Omental fat pad (tissue), 4 donors: ENCODE data around the gene SCAPER. TPM values are rescaled to one million over a fixed set of nuclear protein-coding genes. Genes with fewer than 3 reads are reported as not detected.
"Not testable (repeated sequence)": the region's sequence is repeated elsewhere in the genome, so short reads cannot be mapped to it uniquely, and the experiment has no call there.

Experiments used
- ATAC-seq: fragments of 150-250 bp; one replicate; pipeline ENCODE4 v1.9.1; 2016; ENCODE audit warnings: mild to moderate bottlenecking, moderate library complexity; ENCODE audit not compliant: low FRiP score
- DNase-seq: peaks from one replicate; pipeline ENCODE4 v3.0.0-alpha.2; 2019; ENCODE audit warnings: low spot score
- total RNA-seq, 4 donors: library from RNA; depleted of rRNA; stranded (reverse); fragments of >200 nt; gene quantifications; one replicate each; pipeline ENCODE4 v1.1.0, GENCODE V29; 2016
- TF ChIP-seq, protein P1 (sequence below), 3 donors: fragments of 450-650 bp; IDR thresholded peaks; one replicate each; pipeline ENCODE4 v1.5.1; 2016 to 2017; ENCODE audit warnings: antibody characterized with exemption in 3 of 3, mild to moderate bottlenecking in 3 of 3, moderate library complexity in 2 of 3

Gene SCAPER
- total RNA-seq, 4 donors from 2014 or later = 11.2 to 33.4 (median 22.6) TPM

DNA sequence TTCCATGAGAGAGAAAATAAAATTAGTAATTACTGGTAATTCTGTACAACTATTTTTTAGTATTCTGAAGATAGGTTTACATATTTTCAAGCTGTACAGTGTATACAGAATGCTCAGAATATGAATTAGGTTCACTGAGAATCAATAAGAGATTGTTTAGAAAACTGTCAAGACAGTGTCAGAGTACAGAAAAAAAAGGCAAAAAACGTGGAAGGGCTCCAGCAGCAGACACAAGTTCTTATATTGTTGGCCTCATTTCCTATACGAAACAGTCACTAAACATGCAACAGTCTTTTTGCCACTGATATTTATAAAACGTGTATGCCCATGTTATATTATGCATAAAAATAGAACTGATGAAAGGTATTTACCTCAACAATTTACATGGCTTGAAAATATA, 464.7 kb downstream of the SCAPER start:
- no peak for DNase-seq
- ATAC-seq = no peak
- TF ChIP-seq, protein P1, sequence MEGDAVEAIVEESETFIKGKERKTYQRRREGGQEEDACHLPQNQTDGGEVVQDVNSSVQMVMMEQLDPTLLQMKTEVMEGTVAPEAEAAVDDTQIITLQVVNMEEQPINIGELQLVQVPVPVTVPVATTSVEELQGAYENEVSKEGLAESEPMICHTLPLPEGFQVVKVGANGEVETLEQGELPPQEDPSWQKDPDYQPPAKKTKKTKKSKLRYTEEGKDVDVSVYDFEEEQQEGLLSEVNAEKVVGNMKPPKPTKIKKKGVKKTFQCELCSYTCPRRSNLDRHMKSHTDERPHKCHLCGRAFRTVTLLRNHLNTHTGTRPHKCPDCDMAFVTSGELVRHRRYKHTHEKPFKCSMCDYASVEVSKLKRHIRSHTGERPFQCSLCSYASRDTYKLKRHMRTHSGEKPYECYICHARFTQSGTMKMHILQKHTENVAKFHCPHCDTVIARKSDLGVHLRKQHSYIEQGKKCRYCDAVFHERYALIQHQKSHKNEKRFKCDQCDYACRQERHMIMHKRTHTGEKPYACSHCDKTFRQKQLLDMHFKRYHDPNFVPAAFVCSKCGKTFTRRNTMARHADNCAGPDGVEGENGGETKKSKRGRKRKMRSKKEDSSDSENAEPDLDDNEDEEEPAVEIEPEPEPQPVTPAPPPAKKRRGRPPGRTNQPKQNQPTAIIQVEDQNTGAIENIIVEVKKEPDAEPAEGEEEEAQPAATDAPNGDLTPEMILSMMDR (IDR thresholded peaks at IDR 0.05) = no peak

DNA sequence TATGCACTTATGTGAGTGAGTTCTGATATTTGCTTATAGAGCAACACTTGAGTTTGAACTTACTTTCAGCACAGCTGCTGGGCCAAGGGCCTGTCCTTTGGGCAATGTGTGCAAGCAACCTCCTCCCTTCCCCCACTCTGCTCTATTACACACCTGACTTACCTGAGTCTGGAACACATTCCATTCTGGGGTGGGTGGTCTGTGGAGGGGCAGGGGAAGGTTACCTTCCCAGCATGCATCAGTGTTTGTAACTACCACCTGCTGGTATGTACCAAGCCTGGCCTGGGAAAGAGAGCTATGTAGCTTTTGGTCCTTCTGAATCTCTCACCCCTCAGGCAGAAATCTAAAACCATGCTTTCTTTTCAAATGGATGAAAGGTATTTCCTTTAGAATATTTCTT, 465.6 kb downstream of the SCAPER start:
- TF ChIP-seq, protein P1 (IDR thresholded peaks at IDR 0.05) = no peak
- ATAC-seq = no peak
- DNase-seq = no peak

DNA sequence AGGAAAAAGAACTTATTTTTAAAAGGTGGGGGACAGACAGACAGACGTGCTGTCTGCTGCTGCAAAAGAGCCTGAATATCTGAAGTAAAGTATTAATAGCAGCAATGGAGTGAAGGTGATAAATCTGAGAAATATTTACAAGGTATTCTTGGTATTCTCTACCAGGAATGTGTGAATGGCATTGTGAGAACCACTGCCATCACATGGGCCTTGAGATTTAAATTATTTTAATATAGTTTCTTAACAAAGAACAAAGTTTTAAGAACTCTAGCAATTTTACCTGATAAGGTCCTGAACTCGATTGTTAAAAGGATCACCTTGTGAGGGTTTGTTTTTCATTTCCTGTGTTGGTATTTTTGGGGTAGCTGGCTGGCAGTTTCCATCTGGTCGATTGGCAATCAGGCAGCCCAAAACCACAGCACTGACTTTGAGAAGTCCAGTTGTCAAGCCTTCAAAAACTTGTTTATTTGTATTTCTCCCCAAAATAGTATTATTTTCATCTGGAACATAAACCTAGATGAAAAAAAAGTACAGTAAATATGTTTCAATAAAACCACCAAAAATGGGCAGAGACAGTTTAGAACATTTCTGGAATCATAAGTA, 471.2 kb downstream of the SCAPER start:
- DNase-seq = no peak
- TF ChIP-seq, protein P1 (IDR thresholded peaks at IDR 0.05) = no peak
- ATAC-seq = no peak

DNA sequence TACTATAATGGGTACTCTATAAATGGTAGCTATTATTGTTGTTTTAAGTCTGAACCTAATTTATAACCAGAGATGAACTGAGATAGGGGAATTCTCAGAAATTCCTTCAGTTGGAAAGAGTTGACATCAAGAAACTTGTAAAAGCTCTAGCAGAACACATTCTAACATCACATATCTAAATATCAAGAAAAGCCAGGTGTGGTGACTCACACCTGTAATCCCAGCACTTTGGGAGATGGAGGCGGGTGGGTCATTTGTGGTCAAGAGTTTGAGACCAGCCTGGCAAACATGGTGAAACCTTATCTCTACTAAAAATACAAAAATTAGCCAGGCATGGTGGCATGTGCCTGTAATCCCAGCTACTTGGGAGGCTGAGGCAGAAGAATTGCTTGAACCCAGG, 472.1 kb downstream of the SCAPER start:
- ATAC-seq, DNase-seq: not testable (repeated sequence)

DNA sequence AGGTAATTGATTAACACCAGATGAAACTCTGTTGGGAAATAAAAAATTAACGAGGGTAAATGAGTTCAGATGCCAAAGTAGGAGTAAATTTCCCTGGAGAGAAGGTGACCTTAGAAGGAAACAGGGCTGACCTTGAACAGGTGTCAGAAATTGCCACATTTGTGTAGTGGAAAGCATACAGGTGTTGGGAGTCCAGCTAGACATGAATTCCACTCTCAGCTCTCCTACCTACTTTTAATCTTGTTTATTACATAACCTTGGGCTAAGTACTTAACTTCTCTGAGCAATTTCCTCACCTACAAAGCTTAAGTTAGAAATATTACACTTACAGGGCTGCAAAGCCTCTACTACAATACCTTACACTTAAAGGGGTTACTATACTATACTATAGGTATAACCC, 472.5 kb downstream of the SCAPER start:
- DNase-seq = no peak
- ATAC-seq = no peak
- TF ChIP-seq, protein P1 (IDR thresholded peaks at IDR 0.05) = no peak

DNA sequence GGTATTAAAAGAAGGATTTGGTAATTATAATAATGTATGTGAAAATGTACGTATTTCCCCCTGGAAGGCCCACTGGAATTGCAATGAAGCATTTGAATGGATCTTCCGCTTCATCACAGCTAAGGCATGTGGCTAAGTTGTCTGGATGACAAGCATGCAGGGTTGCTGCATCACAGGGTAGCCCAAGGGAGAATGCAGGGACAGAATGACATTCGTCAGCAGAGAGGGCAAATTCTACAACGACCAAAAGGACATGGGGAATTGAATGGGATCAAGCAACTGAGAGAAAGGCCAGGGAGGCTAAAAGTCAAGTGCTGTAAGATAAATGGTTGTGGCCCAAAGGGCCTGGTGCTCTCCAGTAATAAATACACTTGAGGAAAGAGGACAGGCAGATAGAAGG, 473.2 kb downstream of the SCAPER start:
- TF ChIP-seq, protein P1 (IDR thresholded peaks at IDR 0.05) = no peak
- ATAC-seq = no peak
- no peak for DNase-seq

DNA sequence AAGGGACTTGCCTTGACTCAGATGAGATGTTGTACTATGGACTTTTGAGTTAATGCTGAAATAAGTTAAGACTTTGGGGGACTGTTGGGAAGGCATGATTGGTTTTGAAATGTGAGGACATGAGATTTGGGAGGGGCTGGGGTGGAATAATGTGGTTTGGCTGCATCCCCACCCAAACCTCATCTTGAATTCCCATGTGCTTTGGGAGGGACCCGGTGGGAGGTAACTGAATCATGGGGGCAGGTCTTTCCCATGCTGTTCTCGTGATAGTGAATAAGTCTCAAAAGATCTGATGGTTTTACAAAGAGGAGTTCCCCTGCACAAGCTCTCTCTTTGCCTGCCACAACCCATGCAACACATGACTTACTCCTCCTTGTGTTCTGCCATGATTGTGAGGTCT, 474.4 kb downstream of the SCAPER start:
- not testable (repeated sequence) for DNase-seq, ATAC-seq

DNA sequence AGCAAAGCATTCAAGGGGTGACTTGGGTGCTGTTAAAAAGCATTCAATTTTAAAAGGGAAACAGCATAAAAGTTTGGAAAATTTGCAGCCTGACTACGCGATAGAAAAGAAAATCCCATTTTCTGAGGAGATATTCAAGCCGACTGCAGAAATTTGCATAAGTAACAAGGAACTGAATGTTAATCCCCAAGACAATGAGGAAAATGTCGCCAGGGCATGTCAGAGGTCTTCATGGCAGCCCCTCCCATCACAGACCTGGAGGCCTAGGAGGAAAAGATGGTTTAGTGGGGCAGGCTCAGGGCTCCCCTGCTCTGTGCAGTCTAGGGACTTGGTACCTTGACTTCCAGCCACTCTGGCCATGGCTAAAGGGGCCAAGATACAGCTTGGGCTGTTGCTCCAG, 475.5 kb downstream of the SCAPER start:
- DNase-seq = no peak
- TF ChIP-seq, protein P1 (IDR thresholded peaks at IDR 0.05) = no peak
- no peak for ATAC-seq
